ENCODE results near the gene FAM163A. TPM values are rescaled to one million over a fixed set of nuclear protein-coding genes. Genes with fewer than 3 reads are reported as not detected.

The FAM163A gene
- total and polyA plus RNA-seq, 2 experiments from 2014 or later: 0.06 to 0.42 TPM

DNA sequence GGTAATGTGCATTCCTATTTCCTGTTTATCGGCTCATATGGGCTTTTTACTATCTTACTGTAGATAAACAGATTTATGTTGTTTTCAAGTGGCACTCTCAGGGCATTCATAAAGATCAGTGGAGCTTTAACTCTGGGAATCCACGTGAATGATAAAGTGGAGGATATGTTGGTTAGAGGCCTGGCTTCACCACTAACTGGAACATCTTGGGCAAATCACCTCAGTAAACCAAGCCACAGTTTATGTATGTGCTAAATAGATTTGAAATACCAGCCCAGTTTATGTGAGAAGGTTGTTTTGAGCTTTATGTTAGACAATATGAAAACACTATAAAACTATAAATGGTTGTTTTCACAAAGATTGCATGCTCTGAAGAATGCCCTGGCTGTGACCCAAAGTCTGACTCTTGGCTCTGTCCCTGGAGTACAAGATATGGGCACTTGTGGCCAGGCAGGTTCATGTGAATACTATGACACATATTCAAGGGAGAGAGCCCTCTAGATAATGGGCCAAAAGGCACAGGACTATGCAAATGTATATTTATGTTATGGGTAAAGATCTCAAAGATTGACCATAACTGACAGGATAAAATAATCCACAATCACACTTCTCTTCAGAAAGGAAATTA, 36.7 kb downstream of the FAM163A start:
- H3K4me1 ChIP-seq (ENCODE audit: low read depth): no peaks in the 10 kb centered on the region
- no peaks in the 10 kb centered on the region for H3K9me3 ChIP-seq (ENCODE audit: low read depth)
- TF ChIP-seq, protein P1, sequence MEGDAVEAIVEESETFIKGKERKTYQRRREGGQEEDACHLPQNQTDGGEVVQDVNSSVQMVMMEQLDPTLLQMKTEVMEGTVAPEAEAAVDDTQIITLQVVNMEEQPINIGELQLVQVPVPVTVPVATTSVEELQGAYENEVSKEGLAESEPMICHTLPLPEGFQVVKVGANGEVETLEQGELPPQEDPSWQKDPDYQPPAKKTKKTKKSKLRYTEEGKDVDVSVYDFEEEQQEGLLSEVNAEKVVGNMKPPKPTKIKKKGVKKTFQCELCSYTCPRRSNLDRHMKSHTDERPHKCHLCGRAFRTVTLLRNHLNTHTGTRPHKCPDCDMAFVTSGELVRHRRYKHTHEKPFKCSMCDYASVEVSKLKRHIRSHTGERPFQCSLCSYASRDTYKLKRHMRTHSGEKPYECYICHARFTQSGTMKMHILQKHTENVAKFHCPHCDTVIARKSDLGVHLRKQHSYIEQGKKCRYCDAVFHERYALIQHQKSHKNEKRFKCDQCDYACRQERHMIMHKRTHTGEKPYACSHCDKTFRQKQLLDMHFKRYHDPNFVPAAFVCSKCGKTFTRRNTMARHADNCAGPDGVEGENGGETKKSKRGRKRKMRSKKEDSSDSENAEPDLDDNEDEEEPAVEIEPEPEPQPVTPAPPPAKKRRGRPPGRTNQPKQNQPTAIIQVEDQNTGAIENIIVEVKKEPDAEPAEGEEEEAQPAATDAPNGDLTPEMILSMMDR (IDR thresholded peaks at IDR 0.05; ENCODE audit: low read depth, low read length): no peak
- H3K27me3 ChIP-seq: no peaks in the 10 kb centered on the region
- no peak overlapping the region for H3K4me3 ChIP-seq
- no peaks in the 10 kb centered on the region for H3K36me3 ChIP-seq
- H3K27ac ChIP-seq: no peak overlapping the region
- peak in 1 of 2 donors; percentile 74 for DNase-seq (ENCODE audit: low read depth in 1 of 2, low spot score in 1 of 2)

DNA sequence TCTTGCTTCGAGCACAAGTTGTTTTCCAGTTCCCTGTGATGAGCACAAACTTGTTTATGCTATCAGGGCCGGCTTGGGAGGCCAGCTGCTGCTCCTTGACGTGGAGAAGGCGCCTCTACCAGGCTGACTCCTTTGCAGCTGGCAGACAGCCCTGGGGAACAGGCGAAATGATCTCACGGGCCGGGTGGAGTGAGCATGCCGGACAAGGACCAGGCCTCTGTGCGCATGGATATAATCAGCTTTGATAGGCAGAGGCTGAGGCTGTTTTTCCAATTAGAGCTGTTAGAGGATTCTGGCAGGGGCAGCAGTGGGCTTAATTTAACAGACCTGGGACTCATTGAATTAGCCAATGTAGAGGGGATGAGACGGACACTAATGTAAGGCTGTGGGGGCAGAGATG, 38.9 kb downstream of the FAM163A start:
- H3K4me3 ChIP-seq: no peak overlapping the region
- H3K4me1 ChIP-seq (ENCODE audit: low read depth): no peaks in the 10 kb centered on the region
- TF ChIP-seq, protein P1 (IDR thresholded peaks at IDR 0.05; ENCODE audit: low read depth, low read length): no peak
- H3K9me3 ChIP-seq (ENCODE audit: low read depth): no peaks in the 10 kb centered on the region
- H3K36me3 ChIP-seq: no peaks in the 10 kb centered on the region
- H3K27me3 ChIP-seq: no peaks in the 10 kb centered on the region
- peak in 1 of 2 donors; percentile 90 for DNase-seq (ENCODE audit: low read depth in 1 of 2, low spot score in 1 of 2)
- no peak overlapping the region for H3K27ac ChIP-seq

GRCh38 chr1:179785031-179785431, 41.9 kb downstream of the FAM163A start:
- no peaks in the 10 kb centered on the region for H3K9me3 ChIP-seq (ENCODE audit: low read depth)
- peak in 1 of 2 donors; percentile 46 for DNase-seq (ENCODE audit: low read depth in 1 of 2, low spot score in 1 of 2)

GRCh38 chr1:179785728-179786127, 42.6 kb downstream of the FAM163A start:
- Histone ChIP-seq H3K36me3 (no peaks in the 10 kb centered on the region), H3K4me1 (ENCODE audit: low read depth) (no peaks in the 10 kb centered on the region), H3K4me3 (no peak overlapping the region), H3K27ac (no peak overlapping the region), H3K9me3 (ENCODE audit: low read depth) (no peaks in the 10 kb centered on the region), H3K27me3 (no peaks in the 10 kb centered on the region)
- TF ChIP-seq, protein P1 (IDR thresholded peaks at IDR 0.05; ENCODE audit: low read depth, low read length): no peak
- no peak for DNase-seq (ENCODE audit: low read depth in 1 of 2, low spot score in 1 of 2)

More at GRCh38 chr1:179785031-179785431, 41.9 kb downstream of the FAM163A start:
- TF ChIP-seq, protein P1 (IDR thresholded peaks at IDR 0.05; ENCODE audit: low read depth, low read length): no peak
- Histone ChIP-seq H3K36me3 (no peaks in the 10 kb centered on the region), H3K27me3 (no peaks in the 10 kb centered on the region), H3K4me1 (ENCODE audit: low read depth) (no peaks in the 10 kb centered on the region), H3K4me3 (no peak overlapping the region), H3K27ac (no peak overlapping the region)

DNA sequence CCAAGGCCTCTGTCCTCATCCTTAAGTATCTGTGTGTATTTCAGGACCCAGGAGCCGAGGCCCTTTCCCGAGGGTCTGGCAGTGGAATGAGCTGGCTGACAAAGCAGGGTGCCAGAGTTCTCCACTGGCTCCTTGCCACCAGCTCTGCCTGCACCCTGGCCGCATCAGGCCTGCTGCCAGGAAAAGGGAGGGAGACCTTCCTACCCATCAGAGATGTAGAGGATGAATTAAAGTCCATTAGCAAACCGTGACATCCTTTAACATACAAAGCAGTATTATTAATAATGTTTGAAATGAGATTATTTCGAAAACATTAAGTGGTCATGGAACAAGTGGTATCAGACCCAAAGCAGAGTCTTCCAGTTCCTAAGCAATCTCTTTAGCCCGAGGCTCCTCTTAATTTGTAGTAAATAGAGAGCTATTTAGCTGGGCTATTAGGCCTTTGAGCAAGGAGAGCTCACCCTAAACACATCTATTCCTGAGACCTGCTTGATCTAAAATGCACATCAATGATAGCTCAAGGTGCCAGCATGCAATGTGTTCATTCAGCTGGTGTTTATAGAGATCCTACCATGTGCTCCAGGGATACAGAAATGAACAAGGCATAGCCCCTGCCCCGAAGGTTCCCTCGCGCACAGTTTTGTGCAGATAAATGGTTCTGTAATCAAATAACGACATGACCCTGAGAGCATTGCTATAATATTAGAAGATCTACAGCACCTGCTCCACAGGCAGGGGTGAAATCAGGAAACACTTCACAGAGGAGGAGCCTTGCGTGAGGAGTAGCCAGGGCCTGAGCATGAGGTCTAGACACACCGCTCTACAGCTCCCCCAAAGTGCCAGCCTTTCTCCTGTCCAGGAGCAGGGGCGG, 44.0 kb downstream of the FAM163A start:
- TF ChIP-seq, protein P1 (IDR thresholded peaks at IDR 0.05; ENCODE audit: low read depth, low read length): no peak
- no peak overlapping the region for H3K27ac ChIP-seq
- no peaks in the 10 kb centered on the region for H3K4me1 ChIP-seq (ENCODE audit: low read depth)
- DNase-seq (ENCODE audit: low read depth in 1 of 2, low spot score in 1 of 2): no peak
- H3K4me3 ChIP-seq: no peak overlapping the region
- no peaks in the 10 kb centered on the region for H3K36me3 ChIP-seq
- no peaks in the 10 kb centered on the region for H3K27me3 ChIP-seq
- H3K9me3 ChIP-seq (ENCODE audit: low read depth): no peaks in the 10 kb centered on the region

Measured in cardiac muscle cell (in vitro differentiated cells and primary cell).